ENCODE data around the gene MTG1.
"Not testable (repeated sequence)": the region's sequence is repeated elsewhere in the genome, so short reads cannot be mapped to it uniquely, and the experiment has no call there.

MTG1 gene

DNA sequence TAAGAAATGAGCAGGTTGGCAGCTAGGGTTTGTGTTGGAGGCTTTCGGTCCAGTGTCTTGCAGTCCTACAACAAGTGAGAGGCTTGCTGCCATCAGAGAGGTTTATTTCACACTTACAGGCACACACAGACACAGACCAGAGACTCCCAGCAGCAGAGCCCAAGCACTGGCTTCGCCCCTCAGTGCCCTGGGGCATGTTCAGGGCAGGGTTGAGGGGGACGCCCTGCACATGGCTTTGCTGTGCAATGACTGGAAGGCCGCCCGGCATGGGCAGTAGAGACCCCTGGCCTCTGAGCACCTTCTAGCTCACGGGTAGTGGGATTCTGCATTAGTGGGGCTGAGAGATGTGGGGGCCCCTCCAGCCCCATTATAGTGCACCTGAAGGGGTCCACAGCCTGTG lies 26.6 kb downstream of the MTG1 start:
- no peak overlapping the region for H3K4me3 ChIP-seq (ENCODE audit: low read depth, low read length)

GRCh38 chr10:133421336-133422222 lies 27.6 kb downstream of the MTG1 start:
- no peak for DNase-seq (ENCODE audit: low read depth)
- TF ChIP-seq, protein P1, sequence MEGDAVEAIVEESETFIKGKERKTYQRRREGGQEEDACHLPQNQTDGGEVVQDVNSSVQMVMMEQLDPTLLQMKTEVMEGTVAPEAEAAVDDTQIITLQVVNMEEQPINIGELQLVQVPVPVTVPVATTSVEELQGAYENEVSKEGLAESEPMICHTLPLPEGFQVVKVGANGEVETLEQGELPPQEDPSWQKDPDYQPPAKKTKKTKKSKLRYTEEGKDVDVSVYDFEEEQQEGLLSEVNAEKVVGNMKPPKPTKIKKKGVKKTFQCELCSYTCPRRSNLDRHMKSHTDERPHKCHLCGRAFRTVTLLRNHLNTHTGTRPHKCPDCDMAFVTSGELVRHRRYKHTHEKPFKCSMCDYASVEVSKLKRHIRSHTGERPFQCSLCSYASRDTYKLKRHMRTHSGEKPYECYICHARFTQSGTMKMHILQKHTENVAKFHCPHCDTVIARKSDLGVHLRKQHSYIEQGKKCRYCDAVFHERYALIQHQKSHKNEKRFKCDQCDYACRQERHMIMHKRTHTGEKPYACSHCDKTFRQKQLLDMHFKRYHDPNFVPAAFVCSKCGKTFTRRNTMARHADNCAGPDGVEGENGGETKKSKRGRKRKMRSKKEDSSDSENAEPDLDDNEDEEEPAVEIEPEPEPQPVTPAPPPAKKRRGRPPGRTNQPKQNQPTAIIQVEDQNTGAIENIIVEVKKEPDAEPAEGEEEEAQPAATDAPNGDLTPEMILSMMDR (IDR thresholded peaks at IDR 0.05; ENCODE audit: low read depth, low read length, missing control alignments), result no peak
- H3K4me3 ChIP-seq (ENCODE audit: low read depth, low read length), result no peak overlapping the region

More for the DNA sequence above, 26.6 kb downstream of the MTG1 start:
- no peak for DNase-seq (ENCODE audit: low read depth)
- TF ChIP-seq, protein P1 (IDR thresholded peaks at IDR 0.05; ENCODE audit: low read depth, low read length, missing control alignments), result no peak

GRCh38 chr10:133422223-133422806 lies 28.4 kb downstream of the MTG1 start:
- TF ChIP-seq, protein P1 (IDR thresholded peaks at IDR 0.05; ENCODE audit: low read depth, low read length, missing control alignments), result no peak
- DNase-seq (ENCODE audit: low read depth), result no peak

DNA sequence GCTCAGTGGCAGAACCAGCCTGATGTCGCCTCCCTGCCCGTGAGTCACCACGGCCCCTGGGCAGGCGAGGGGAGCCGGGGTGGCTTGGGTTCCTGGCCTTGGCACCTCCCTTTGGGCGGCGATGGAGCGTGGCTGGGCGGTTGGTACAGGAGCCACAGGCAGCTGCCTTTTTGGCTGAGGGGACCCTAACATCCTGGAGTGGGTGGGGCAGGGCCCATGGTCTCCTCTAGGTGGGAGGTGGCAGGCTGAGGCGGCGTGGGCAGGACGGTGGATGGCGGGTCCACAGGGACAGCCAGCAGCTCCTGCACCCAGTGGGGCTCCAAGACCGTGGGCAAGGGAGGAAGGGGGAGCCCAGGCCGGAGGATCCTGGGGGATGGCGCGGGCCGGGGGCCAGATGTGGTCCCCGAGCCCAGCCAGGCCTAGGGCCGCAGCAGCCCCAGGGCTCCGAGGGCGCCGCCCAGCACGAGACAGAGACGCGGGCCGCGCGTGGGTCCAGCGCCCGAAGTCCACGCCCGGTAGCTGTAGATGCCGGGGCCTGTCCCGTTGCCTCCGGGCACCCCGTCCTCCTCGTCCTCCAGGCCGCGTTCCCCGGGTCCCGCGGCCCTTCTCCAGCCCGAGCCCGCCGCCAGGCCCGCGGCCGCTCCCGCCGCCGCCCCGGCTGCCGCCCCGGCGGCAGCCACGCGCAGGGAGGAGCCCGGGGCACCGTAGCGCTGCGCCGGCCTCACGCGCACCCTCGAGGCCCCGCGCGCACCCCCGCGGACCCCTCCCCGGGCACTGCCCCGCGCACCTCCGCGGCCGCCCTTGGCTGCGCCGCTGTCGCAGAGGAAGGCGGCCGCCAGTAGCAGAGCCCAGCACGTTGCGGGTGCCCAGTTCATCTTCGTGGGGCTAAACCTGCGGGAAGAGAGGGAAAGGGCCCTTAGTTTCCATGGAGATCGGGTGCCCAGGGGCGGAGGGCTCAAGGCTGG lies 29.1 kb downstream of the MTG1 start:
- H3K4me3 ChIP-seq (ENCODE audit: low read depth, low read length), result no peak overlapping the region
- no peak for DNase-seq (ENCODE audit: low read depth)
- TF ChIP-seq, protein P1 (IDR thresholded peaks at IDR 0.05; ENCODE audit: low read depth, low read length, missing control alignments), result no peak

More at GRCh38 chr10:133422223-133422806, 28.4 kb downstream of the MTG1 start:
- no peak overlapping the region for H3K4me3 ChIP-seq (ENCODE audit: low read depth, low read length)

DNA sequence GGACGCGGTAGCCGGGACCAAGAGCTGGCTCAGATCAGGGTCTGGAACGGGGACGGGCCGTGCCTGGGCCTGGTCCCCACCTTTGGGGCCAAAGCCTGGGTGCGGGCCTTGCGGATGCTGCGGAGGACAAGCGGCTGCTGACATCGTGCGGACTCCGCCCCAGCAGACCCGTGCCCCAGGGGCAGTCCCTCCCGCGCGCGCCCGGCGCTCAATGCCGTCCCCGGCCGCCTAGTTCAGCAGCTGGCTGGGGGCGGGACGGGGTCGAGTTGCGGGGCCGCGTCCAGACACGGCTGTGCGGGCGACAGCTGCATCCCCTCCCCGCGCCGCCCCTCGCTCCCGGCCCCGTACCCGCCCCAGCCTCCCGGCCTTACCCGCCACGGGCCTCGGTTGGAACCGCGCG lies 30.1 kb downstream of the MTG1 start:
- not testable (repeated sequence) for DNase-seq (ENCODE audit: low read depth); H3K4me3 ChIP-seq (ENCODE audit: low read depth, low read length)

DNA sequence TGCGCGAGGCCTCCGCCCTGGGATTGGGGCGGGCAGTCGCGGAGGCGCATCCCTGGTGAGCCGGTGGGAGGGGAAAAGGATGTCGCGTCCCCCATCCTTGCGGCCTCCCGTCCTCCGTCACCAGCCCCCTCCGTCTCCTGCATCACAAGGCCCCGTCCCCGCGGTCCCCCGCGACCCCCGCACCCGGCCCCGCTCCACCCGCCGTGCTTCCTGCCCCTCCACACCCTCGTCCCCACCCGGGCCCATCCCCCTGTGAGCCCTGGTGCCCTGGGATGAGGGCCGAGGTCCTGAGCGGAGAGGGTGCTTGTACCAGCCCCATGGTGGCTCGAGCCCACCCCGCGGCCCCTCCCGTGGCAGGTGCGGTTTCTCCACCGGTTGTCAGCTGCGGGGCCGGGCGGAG lies 30.6 kb downstream of the MTG1 start, which contains the start of gene SPRN:
Gene SPRN, minus strand, starts transcription at position 25 of the 400 bp plus-strand sequence. CDS start 944 bp downstream, outside the sequence.
- not testable (repeated sequence) for H3K4me3 ChIP-seq (ENCODE audit: low read depth, low read length); DNase-seq (ENCODE audit: low read depth)

DNA sequence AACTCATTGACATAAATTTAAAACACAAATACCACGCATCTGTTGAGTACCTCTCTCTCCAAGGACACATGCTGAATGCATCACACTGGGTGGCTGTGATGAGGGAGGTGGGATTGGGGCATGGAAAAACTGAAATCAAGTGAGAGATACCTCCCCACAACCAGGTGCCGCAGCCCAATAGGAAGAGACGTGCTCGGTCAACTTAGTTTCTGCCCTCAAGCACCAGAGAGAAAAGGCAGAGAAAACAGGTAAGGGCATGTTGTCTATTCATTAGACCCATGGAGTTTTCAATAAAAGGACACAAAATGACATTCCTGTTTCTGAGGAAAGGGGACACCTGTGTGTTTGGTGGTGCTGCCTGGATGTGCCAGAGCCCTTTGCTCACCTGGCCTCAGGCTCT lies 35.6 kb downstream of the MTG1 start:
- not testable (repeated sequence) for DNase-seq (ENCODE audit: low read depth); H3K4me3 ChIP-seq (ENCODE audit: low read depth, low read length)

- H3K4me3 ChIP-seq (ENCODE audit: low read depth, low read length); DNase-seq (ENCODE audit: low read depth): not testable (repeated sequence)
Measured at GRCh38 chr10:133431888-133432613, 38.1 kb downstream of the MTG1 start.

DNA sequence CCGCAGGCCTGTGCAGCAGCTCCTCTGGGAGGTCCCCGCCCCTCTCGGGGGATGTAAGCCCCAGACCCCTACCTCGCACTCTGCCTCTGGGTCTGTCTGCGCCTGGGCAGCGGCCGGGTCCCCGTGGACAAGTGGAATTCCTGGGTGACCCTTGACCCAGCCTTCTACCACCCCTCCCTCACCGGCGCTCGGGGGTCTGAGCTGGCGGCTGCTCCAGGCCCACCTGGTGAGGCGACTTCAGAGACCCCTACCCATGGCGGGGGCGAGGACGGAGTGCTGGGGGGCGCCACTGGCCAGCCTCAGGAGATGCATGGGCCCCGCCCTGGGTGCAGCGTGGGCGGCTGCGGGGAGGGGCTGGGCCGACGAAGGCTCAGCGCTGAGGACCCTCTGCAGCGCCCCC lies 38.8 kb downstream of the MTG1 start:
- DNase-seq (ENCODE audit: low read depth); H3K4me3 ChIP-seq (ENCODE audit: low read depth, low read length): not testable (repeated sequence)

All from GM12864 (cell line).